IMR-90 (cell line): ENCODE results near the gene MTR. TPM values are rescaled to one million over a fixed set of nuclear protein-coding genes. Genes with fewer than 3 reads are reported as not detected.

ENCODE experiments used
- ATAC-seq: fragments of 200-7000 bp; cut with Tn5 transposase; 2 replicates; pipeline ENCODE4 v1.9.1; 2020; ENCODE audit warnings: low read depth, mild to moderate bottlenecking, moderate library complexity
- BruUV-seq: library from RNA; stranded (reverse); fragments of 400-500 nt; replicated peaks from 2 replicates; lab custom pipeline; 2021; lab: Mats Ljungman, UMichigan
- CTCF ChIA-PET: fragments of 300-600 bp; formaldehyde crosslinking; extraction: SDS; loops from one replicate; lab custom pipeline; 2021; ENCODE audit warnings: antibody characterized with exemption; lab: Yijun Ruan, JAX
- POLR2A ChIA-PET: fragments of 300-600 bp; sonication (Branson Sonifier 250); formaldehyde crosslinking; loops from one replicate; lab custom pipeline; 2022; ENCODE audit warnings: antibody characterized with exemption; ENCODE audit not compliant: unreplicated experiment; lab: Charles Lee
- DNase-seq: peaks from one replicate; pipeline ENCODE4 v3.0.0; 2013
- H2AFZ ChIP-seq: replicated peaks from 2 replicates; pipeline ENCODE3; 2013; ENCODE audit warnings: low read length, mild to moderate bottlenecking; ENCODE audit not compliant: poor library complexity
- H2AK5ac ChIP-seq: 2 replicates; pipeline ENCODE4 v1.6.1; 2013; ENCODE audit warnings: low read depth, low read length, inconsistent platforms
- H2AK9ac ChIP-seq: replicated peaks from 2 replicates; pipeline ENCODE3; 2013; ENCODE audit warnings: mild to moderate bottlenecking, low read depth, low read length, moderate library complexity; ENCODE audit not compliant: poor library complexity
- H2BK120ac ChIP-seq: 2 replicates; pipeline ENCODE4 v1.6.1; 2013; ENCODE audit warnings: low read depth, low read length, inconsistent platforms
- H2BK15ac ChIP-seq: 3 replicates; pipeline ENCODE4 v1.6.1; 2013; ENCODE audit warnings: low read depth, low read length, inconsistent platforms
- H2BK20ac ChIP-seq: 2 replicates; pipeline ENCODE4 v1.6.1; 2013; ENCODE audit warnings: low read depth, mild to moderate bottlenecking, inconsistent platforms, low read length, moderate library complexity
- H2BK5ac ChIP-seq: 2 replicates; pipeline ENCODE4 v1.6.1; 2013; ENCODE audit warnings: mild to moderate bottlenecking, low read depth, low read length, inconsistent platforms; ENCODE audit not compliant: poor library complexity, severe bottlenecking
- H3K14ac ChIP-seq: replicated peaks from 2 replicates; pipeline ENCODE4 v1.6.1; 2013; ENCODE audit warnings: low read depth, low read length, inconsistent platforms
- H3K18ac ChIP-seq: 2 replicates; pipeline ENCODE4 v1.6.1; 2013; ENCODE audit warnings: low read depth, low read length, control low read depth
- H3K23ac ChIP-seq: 2 replicates; pipeline ENCODE4 v1.6.1; 2013; ENCODE audit warnings: low read depth, low read length, inconsistent platforms
- H3K27ac ChIP-seq: 2 replicates; pipeline ENCODE4 v1.5.1; 2013; ENCODE audit warnings: mild to moderate bottlenecking, control low read depth, low read length; ENCODE audit not compliant: insufficient read depth
- H3K27me3 ChIP-seq: 2 replicates; pipeline ENCODE4 v1.6.1; 2013; ENCODE audit warnings: low read length; ENCODE audit not compliant: control insufficient read depth, insufficient read depth
- H3K36me3 ChIP-seq: 2 replicates; pipeline ENCODE4 v1.6.1; 2013; ENCODE audit warnings: low read length, mixed read lengths; ENCODE audit not compliant: control insufficient read depth, insufficient read depth
- H3K4ac ChIP-seq: 2 replicates; pipeline ENCODE4 v1.6.1; 2013; ENCODE audit warnings: low read depth, low read length, inconsistent platforms
- H3K4me1 ChIP-seq: 2 replicates; pipeline ENCODE4 v1.6.1; 2013; ENCODE audit warnings: low read length, mixed read lengths; ENCODE audit not compliant: control insufficient read depth, insufficient read depth
- H3K4me2 ChIP-seq: 2 replicates; pipeline ENCODE4 v1.6.1; 2013; ENCODE audit warnings: low read depth, mild to moderate bottlenecking, control low read depth, low read length, moderate library complexity
- H3K4me3 ChIP-seq: 2 replicates; pipeline ENCODE4 v1.5.1; 2013; ENCODE audit warnings: low read depth, mild to moderate bottlenecking, control low read depth, low read length, moderate library complexity; ENCODE audit not compliant: insufficient read depth
- H3K56ac ChIP-seq: 2 replicates; pipeline ENCODE4 v1.6.1; 2013; ENCODE audit warnings: low read length, inconsistent platforms; ENCODE audit not compliant: insufficient read depth; ENCODE audit errors: extremely low read depth
- H3K79me1 ChIP-seq, 2 experiments: 2 replicates each; pipeline ENCODE4 v1.6.1; 2013; ENCODE audit warnings: low read length in 2 of 2, inconsistent platforms in 1 of 2, low read depth in 1 of 2
- H3K9ac ChIP-seq: 2 replicates; pipeline ENCODE4 v1.6.1; 2013; ENCODE audit warnings: low read depth, low read length, control low read depth
- H3K9me1 ChIP-seq: 2 replicates; pipeline ENCODE4 v1.6.1; 2013; ENCODE audit warnings: low read length, inconsistent platforms; ENCODE audit not compliant: insufficient read depth
- H3K9me3 ChIP-seq: 2 replicates; pipeline ENCODE4 v1.6.1; 2013; ENCODE audit warnings: low read length; ENCODE audit not compliant: control insufficient read depth, insufficient read depth
- H4K20me1 ChIP-seq: 2 replicates; pipeline ENCODE4 v1.6.1; 2013; ENCODE audit warnings: low read length, inconsistent platforms; ENCODE audit not compliant: insufficient read depth
- H4K5ac ChIP-seq: 2 replicates; pipeline ENCODE4 v1.6.1; 2013; ENCODE audit warnings: mild to moderate bottlenecking, low read depth, low read length, control low read depth
- H4K8ac ChIP-seq, 2 experiments: 2 replicates each; pipeline ENCODE4 v1.6.1; 2013; ENCODE audit warnings: low read depth in 2 of 2, low read length in 2 of 2, control low read depth in 1 of 2, inconsistent platforms in 1 of 2
- H4K91ac ChIP-seq: 2 replicates; pipeline ENCODE4 v1.6.1; 2013; ENCODE audit warnings: low read depth, low read length, inconsistent platforms; ENCODE audit not compliant: insufficient read depth
- BHLHE40 ChIP-seq: fragments of 150-350 bp; IDR thresholded peaks from 2 replicates; pipeline ENCODE4 v1.6.1; 2016; ENCODE audit warnings: mild to moderate bottlenecking, low read depth, low read length
- CEBPB ChIP-seq: IDR thresholded peaks from 2 replicates; pipeline ENCODE4 v1.6.1; 2012; ENCODE audit warnings: low read depth, low read length, improper control_type of control experiment
- CHD1 ChIP-seq: IDR thresholded peaks from 2 replicates; pipeline ENCODE4 v1.6.1; 2012; ENCODE audit warnings: low read depth, low read length, improper control_type of control experiment
- FOS ChIP-seq: fragments of 150-350 bp; IDR thresholded peaks from 2 replicates; pipeline ENCODE4 v1.6.1; 2016; ENCODE audit warnings: low read depth, low read length
- MAFK ChIP-seq: IDR thresholded peaks from 2 replicates; pipeline ENCODE4 v1.6.1; 2012; ENCODE audit warnings: low read depth, low read length, improper control_type of control experiment
- MAZ ChIP-seq: IDR thresholded peaks from 2 replicates; pipeline ENCODE4 v1.6.1; 2012; ENCODE audit warnings: low read depth, mild to moderate bottlenecking, low read length, improper control_type of control experiment, moderate library complexity, borderline replicate concordance
- MXI1 ChIP-seq: IDR thresholded peaks from 2 replicates; pipeline ENCODE4 v1.6.1; 2012; ENCODE audit warnings: low read depth, mild to moderate bottlenecking, low read length, moderate library complexity, borderline replicate concordance
- NFE2L2 ChIP-seq: fragments of 150-350 bp; IDR thresholded peaks from 2 replicates; pipeline ENCODE4 v1.6.1; 2016; ENCODE audit warnings: low read depth, mild to moderate bottlenecking, low read length
- POLR2A ChIP-seq: IDR thresholded peaks from 2 replicates; pipeline ENCODE4 v1.6.1; 2012; ENCODE audit warnings: mild to moderate bottlenecking, low read depth, low read length
- RAD21 ChIP-seq: IDR thresholded peaks from 2 replicates; pipeline ENCODE4 v1.6.1; 2012; ENCODE audit warnings: low read length, improper control_type of control experiment
- RCOR1 ChIP-seq: IDR thresholded peaks from 2 replicates; pipeline ENCODE4 v1.6.1; 2012; ENCODE audit warnings: mild to moderate bottlenecking, low read length, improper control_type of control experiment; ENCODE audit not compliant: insufficient replicate concordance
- RFX5 ChIP-seq: IDR thresholded peaks from 2 replicates; pipeline ENCODE4 v1.8.0; 2012; ENCODE audit warnings: low read depth, mild to moderate bottlenecking, low read length, moderate library complexity
- SMC3 ChIP-seq: fragments of 150-350 bp; IDR thresholded peaks from 2 replicates; pipeline ENCODE4 v1.6.1; 2016; ENCODE audit warnings: low read depth, mild to moderate bottlenecking, antibody characterized with exemption, low read length, moderate library complexity
- WGBS, 2 experiments: methylation state at CpG; one replicate each; pipeline versions ENCODE4 v1.1.5 to v1.1.7; 2013; ENCODE audit warnings: missing lambda C conversion rate in 2 of 2; ENCODE audit not compliant: insufficient read length in 1 of 2; ENCODE audit errors: extremely low coverage in 2 of 2; 5-methylcytosine and 5-hydroxymethylcytosine counted together
- dilution Hi-C: fragments of 300-500 bp; cut with HindIII; formaldehyde crosslinking; loops from one replicate; pipeline ENCODE4 v1.14.3; 2018; ENCODE audit warnings: low sequenced_read_pairs; ENCODE audit not compliant: unreplicated experiment
- in situ Hi-C: fragments of 300-500 bp; cut with MboI; formaldehyde crosslinking; loops from 3 replicates; pipeline ENCODE4 v1.14.3; 2019; ENCODE audit warnings: low sequenced_read_pairs, inconsistent platforms, mixed read lengths
- intact Hi-C: fragments of 100-400 bp; cut with micrococcal nuclease; formaldehyde crosslinking; loops from 2 replicates; pipeline ENCODE4 v1.10.0; 2022
- polyA plus RNA-seq, 3 experiments: library from polyadenylated mRNA; depleted of rRNA; stranded (reverse); fragments of >200 nt; gene quantifications; 2 replicates each; pipeline ENCODE4 v1.2.3, GENCODE V29; 2012; ENCODE audit warnings: low replicate concordance in 1 of 3
- total RNA-seq: library from RNA; depleted of rRNA; stranded (reverse); fragments of >200 nt; gene quantifications from 2 replicates; pipeline ENCODE4 v1.2.3, GENCODE V29; 2012
- TF ChIP-seq, protein P1 (sequence below): fragments of 150-350 bp; IDR thresholded peaks from 2 replicates; pipeline ENCODE4 v1.6.1; 2017; ENCODE audit warnings: mild to moderate bottlenecking, antibody characterized with exemption, low read length, low read depth
- TF ChIP-seq, protein P2 (sequence below): fragments of 150-350 bp; IDR thresholded peaks from 2 replicates; pipeline ENCODE4 v1.6.1; 2016; ENCODE audit warnings: low read depth, mild to moderate bottlenecking, low read length, moderate library complexity, borderline replicate concordance
- TF ChIP-seq, protein P3 (sequence below): conservative IDR thresholded peaks from 2 replicates; pipeline ENCODE4 v1.5.1; 2012; ENCODE audit warnings: mild to moderate bottlenecking, low read depth, low read length, improper control_type of control experiment

The MTR gene
- total and polyA plus RNA-seq, 2 of the 4 experiments (the other 2 are of a cell fraction), result 7.7 to 31.0 TPM

DNA sequence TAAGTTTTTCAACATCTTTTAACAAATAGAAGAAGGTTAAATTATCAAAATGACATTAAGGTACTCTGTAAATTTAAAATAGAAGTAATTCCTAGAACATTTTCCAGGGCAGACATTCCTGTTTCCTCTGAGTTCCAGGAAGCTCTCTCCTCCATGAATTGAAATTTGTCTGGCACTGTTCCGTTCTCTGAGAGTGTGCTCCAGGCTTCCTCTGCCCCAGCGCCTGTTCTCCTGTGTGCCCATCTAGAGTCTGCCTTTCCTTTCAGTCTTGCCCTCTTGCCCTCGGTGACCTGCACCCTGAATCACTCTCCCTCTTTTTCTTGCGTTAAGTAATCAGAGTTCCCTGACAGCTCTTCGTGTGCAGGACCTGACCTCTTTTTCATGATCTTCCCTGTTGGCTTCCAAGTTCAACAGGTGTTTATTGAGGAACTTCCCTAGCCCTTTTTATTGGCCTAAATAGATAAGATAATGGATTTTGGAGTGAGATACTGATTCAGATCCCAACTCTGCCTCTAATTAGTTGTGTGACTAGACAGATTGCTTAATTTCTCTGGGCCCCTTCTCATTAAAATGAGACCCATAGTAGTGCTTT is 77.1 kb downstream of the MTR start:
- H3K79me1 ChIP-seq, result no peaks in the 10 kb centered on the region
- BruUV-seq, result no TSS peak
- DNase-seq (no peak), ATAC-seq (no peak)
- WGBS, 2 experiments, result 100% methylated on average over 2 of the region's 5 CpGs; no CpG with 5 or more reads in 1 of the 2 experiments
- no peak overlapping the region for H3K4me2 ChIP-seq
- no peak overlapping the region for H3K14ac ChIP-seq
- no peak overlapping the region for H3K56ac ChIP-seq
- H3K27ac ChIP-seq, result no peak overlapping the region
- dilution Hi-C loops (no loop called here), in situ Hi-C loops (loop anchor here (5.0 kb wide), 1 partner anchor 115 kb away; no protein-coding TSS in a partner anchor), intact Hi-C loops (no loop called here)
- no peaks in the 10 kb centered on the region for H4K20me1 ChIP-seq
- no peak overlapping the region for H3K4ac ChIP-seq
- H4K8ac ChIP-seq, result no peak overlapping the region
- H2BK15ac ChIP-seq, result no peak overlapping the region
- H2BK120ac ChIP-seq, result no peak overlapping the region
- TF ChIP-seq SMC3 (no peak), CEBPB (no peak), RFX5 (no peak), POLR2A (no peak), RAD21 (no peak), RCOR1 (no peak), MXI1 (no peak), BHLHE40 (no peak), FOS (no peak), CHD1 (no peak), NFE2L2 (no peak), MAFK (no peak), MAZ (no peak)
- TF ChIP-seq, protein P1, sequence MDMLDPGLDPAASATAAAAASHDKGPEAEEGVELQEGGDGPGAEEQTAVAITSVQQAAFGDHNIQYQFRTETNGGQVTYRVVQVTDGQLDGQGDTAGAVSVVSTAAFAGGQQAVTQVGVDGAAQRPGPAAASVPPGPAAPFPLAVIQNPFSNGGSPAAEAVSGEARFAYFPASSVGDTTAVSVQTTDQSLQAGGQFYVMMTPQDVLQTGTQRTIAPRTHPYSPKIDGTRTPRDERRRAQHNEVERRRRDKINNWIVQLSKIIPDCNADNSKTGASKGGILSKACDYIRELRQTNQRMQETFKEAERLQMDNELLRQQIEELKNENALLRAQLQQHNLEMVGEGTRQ, result no peak
- TF ChIP-seq, protein P2, sequence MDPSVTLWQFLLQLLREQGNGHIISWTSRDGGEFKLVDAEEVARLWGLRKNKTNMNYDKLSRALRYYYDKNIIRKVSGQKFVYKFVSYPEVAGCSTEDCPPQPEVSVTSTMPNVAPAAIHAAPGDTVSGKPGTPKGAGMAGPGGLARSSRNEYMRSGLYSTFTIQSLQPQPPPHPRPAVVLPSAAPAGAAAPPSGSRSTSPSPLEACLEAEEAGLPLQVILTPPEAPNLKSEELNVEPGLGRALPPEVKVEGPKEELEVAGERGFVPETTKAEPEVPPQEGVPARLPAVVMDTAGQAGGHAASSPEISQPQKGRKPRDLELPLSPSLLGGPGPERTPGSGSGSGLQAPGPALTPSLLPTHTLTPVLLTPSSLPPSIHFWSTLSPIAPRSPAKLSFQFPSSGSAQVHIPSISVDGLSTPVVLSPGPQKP, result no peak
- TF ChIP-seq, protein P3, sequence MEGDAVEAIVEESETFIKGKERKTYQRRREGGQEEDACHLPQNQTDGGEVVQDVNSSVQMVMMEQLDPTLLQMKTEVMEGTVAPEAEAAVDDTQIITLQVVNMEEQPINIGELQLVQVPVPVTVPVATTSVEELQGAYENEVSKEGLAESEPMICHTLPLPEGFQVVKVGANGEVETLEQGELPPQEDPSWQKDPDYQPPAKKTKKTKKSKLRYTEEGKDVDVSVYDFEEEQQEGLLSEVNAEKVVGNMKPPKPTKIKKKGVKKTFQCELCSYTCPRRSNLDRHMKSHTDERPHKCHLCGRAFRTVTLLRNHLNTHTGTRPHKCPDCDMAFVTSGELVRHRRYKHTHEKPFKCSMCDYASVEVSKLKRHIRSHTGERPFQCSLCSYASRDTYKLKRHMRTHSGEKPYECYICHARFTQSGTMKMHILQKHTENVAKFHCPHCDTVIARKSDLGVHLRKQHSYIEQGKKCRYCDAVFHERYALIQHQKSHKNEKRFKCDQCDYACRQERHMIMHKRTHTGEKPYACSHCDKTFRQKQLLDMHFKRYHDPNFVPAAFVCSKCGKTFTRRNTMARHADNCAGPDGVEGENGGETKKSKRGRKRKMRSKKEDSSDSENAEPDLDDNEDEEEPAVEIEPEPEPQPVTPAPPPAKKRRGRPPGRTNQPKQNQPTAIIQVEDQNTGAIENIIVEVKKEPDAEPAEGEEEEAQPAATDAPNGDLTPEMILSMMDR, result no peak
- H4K5ac ChIP-seq, result no peak overlapping the region
- H3K9me3 ChIP-seq, result no peaks in the 10 kb centered on the region
- peaks cover 3% of the 10 kb centered on the region for H3K36me3 ChIP-seq
- ChIA-PET CTCF (interaction anchor here (1.8 kb wide), 1 partner anchor 113 kb away, joined by 7 read pairs; no protein-coding TSS in a partner anchor), POLR2A (no interaction called here)
- no peak overlapping the region for H2AK5ac ChIP-seq
- no peaks in the 10 kb centered on the region for H3K9me1 ChIP-seq
- H4K91ac ChIP-seq, result no peak overlapping the region
- H2AFZ ChIP-seq, result no peak overlapping the region
- H3K27me3 ChIP-seq, result no peaks in the 10 kb centered on the region
- H2AK9ac ChIP-seq, result no peak overlapping the region
- no peaks in the 10 kb centered on the region for H3K4me1 ChIP-seq
- H2BK5ac ChIP-seq, result no peak overlapping the region
- H3K4me3 ChIP-seq, result no peak overlapping the region
- H3K18ac ChIP-seq, result no peak overlapping the region
- no peak overlapping the region for H2BK20ac ChIP-seq
- H3K9ac ChIP-seq, result no peak overlapping the region
- no peak overlapping the region for H3K23ac ChIP-seq
